Esophagus squamous epithelium (tissue), 4 donors: ENCODE measurements around the gene GYS1.

Experiments used
- POLR2A ChIP-seq, 4 donors: fragments of 450-650 bp; IDR thresholded peaks; one replicate each; pipeline ENCODE4 v1.6.1; 2017; ENCODE audit warnings: antibody characterized with exemption in 4 of 4, mild to moderate bottlenecking in 4 of 4, moderate library complexity in 3 of 4
- TF ChIP-seq, protein P1 (sequence below), 6 experiments: fragments of 450-650 bp in 4 of 6; fragments of 200-600 bp in 2 of 6; sonication (generic) in 2 of 6; IDR thresholded peaks; one replicate each; pipeline ENCODE4 v1.5.1; 2016 to 2019; ENCODE audit warnings: antibody characterized with exemption in 6 of 6, mild to moderate bottlenecking in 4 of 6, moderate library complexity in 4 of 6

DNA sequence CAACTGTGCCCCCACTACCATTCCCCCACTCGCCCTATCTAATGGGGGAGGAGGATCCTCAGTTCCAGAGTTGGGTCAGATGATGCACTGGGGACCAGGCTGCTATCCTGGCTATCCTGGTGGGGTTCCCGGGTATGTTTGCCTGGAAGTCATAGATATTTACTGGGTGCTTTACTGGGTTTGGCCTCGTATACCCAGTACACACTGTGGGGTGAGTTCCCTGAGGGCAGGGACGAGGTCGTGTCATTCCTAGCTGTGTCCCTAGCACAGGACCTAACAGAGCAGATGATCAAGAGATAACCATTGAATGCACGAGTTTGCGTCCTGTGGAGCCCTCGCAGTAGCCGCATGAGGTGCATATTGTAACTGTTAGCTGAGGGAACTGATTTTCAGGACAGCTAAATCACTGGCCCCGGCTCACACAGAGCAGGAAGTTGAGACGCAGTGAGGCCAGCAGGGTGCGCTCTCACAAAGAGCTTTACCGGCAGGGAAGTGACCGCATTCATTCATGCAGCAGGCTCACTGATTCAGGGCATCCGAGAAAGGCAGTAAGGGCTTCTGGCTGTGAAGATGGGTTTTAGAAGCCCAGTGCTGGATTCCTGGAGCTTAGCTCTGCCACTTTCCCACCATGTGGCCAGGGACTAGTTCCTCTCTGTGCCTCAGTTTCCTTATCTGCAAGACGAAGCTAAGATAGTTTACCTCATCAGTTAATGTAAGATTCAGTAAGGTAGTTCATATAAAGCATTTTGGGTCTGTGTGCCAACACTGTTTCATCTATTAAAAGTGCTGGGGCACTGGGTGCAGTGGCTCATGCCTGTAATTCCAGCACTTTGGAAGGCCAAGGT, 6.6 kb upstream of the GYS1 start:
- TF ChIP-seq, protein P1, sequence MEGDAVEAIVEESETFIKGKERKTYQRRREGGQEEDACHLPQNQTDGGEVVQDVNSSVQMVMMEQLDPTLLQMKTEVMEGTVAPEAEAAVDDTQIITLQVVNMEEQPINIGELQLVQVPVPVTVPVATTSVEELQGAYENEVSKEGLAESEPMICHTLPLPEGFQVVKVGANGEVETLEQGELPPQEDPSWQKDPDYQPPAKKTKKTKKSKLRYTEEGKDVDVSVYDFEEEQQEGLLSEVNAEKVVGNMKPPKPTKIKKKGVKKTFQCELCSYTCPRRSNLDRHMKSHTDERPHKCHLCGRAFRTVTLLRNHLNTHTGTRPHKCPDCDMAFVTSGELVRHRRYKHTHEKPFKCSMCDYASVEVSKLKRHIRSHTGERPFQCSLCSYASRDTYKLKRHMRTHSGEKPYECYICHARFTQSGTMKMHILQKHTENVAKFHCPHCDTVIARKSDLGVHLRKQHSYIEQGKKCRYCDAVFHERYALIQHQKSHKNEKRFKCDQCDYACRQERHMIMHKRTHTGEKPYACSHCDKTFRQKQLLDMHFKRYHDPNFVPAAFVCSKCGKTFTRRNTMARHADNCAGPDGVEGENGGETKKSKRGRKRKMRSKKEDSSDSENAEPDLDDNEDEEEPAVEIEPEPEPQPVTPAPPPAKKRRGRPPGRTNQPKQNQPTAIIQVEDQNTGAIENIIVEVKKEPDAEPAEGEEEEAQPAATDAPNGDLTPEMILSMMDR (IDR thresholded peaks at IDR 0.05) = peak; percentile 24 to 68 (median 55)
- no peak for TF ChIP-seq POLR2A (IDR thresholded peaks at IDR 0.05)
